HG03066 (cell line): ENCODE results near the gene TK1.

Experiments
- ATAC-seq: cut with Tn5 transposase; IDR thresholded peaks from one replicate; pipeline ENCODE4 v1.9.1; 2021; ENCODE audit warnings: low read depth; ENCODE audit not compliant: unreplicated experiment

Gene TK1

DNA sequence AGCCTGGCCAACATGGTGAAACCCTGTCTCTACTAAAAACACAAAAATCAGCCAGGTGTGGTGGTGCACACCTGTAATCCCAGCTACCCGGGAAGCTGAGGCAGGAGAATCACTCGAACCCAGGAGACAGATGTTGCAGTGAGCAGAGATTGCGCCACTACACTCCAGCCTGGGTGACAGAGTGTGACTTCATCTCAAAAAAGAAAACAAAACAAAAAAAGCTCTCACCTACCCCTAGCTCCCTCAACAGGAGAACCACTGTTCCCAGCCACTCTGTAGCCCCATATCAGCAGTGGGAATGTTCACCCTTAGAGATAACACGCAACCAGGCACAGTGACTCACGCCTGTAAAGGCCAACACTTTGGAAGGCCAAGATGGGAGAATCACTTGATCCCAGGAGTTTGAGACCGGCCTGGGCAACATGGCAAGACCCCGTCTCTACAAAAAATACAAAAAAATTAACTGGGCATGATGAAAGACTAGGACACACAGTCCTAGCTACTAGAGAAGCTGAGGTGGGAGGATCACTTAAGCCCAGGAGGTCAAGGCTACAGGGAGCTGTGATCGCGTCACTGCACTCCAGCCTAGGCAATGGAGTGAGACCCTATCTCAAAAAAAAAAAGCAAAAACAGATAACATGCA lies 50.9 kb downstream of the TK1 start:
- ATAC-seq, result no peak

DNA sequence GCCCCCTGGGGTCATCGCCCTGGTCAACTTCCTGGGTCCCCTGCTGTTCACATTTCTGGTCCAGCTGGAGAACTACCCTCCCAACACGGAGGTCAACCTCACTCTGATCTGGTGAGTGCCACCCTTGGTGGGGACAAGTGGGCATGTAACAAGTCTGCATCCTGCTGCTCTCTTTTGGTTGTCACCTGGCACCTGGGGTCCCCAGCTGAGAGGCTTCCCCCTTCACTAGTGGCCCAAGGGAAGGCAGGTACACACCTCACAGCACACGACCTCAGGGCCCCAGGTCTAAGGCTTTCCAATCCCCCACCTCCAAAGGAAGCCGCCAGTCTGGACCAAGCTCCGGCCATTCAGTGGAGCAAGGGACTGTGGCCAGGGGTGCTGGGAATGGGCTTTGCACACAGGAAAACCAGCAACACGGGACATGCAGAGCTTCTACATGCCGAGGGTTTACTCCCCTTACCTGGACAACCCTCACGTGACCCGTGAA lies 51.9 kb downstream of the TK1 start:
- ATAC-seq, result no peak

DNA sequence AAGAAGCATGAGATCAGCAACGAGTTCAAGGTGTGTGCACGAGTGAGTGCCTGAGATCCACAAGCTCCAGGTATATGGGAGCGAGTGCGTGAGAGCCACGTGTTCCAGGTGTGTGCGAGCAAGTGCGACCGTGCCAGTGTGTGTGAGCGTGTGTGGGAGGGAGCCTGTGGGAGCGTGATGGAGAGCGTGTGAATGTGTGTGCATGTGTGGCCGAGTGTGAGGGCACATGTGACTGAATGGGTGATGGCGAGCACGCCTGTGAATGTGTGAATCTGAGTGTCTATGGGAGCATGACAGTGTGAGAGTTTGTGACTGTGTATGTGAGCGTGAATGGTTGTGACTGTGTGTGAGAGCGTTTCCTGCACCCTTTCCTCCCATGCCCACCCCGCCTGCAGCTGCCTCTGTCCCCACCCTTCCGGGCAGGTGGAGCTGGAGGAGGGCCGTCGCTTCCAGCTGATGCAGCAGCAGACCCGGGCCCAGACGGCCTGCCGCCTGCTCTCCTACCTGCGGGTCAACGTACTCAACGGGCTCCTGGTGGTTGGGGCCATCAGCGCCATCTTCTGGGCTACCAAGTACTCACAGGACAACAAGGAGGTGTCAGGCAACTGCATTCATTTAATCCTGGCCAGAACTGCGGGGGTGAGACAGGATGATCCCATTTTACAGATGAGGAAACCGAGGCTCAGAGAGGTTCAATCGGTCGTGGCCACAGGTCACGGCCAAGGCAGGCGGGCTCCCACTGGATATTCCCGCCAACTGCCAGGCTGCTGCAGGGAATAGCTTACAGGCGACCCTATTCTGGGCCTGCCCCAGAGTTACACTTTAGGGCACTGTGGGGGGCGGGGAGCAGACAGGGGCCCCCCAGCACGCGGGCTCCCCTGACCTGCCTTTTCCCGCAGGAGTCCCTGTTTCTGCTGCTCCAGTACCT lies 52.6 kb downstream of the TK1 start:
- ATAC-seq, result no peak

DNA sequence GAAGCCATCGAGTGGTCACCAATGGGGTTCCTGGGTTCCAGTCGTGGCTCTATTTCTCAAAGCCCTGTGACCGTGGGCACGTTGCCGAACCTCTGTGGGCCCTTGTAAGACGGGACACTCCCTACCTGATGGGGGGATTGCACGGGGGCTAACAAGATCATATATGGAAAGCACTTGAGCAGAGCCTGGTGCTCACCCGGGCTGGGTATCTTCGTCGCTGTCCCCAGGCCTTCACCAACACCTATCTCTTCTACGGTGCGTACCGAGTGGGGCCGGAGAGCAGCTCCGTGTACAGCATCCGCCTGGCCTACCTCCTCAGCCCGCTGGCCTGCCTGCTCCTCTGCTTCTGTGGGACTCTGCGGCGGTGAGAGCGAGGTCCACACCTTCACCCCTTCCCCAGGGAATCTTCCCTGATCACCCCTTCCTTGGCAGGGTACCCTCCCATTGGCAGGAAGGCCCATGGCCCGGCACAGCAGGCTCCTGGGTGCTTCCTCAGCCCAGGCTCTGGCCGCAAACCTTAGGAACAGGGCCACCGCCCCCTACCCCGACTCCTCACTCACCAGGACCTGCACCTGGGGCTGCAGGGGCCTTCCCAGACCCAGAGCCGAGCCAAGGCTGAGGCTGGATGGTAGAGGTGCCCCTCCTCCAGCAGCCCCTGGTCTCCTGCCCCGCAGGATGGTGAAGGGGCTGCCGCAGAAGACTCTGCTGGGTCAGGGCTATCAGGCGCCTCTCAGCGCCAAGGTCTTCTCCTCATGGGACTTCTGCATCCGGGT lies 53.5 kb downstream of the TK1 start:
- no peak for ATAC-seq

DNA sequence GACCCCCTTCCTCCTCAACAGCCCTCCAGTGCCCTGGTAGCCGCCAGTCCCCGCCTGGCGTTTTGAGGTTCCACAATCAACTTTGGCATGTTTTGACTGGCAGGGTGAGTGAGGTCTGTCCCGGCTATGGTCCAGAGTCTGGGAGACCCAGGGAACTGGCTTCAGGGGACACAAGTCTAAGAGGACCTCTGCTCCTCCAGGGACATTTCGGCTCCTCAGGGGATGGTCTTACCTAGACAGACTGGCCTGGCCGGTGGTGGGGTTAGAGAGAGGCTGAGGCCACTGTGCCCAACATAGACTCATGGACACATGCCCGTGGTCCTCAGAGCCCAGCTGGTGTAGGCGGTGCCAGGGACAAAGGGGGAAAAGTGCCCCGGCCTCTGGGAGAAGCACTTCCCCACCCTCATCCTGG lies 54.1 kb downstream of the TK1 start:
- no peak for ATAC-seq

DNA sequence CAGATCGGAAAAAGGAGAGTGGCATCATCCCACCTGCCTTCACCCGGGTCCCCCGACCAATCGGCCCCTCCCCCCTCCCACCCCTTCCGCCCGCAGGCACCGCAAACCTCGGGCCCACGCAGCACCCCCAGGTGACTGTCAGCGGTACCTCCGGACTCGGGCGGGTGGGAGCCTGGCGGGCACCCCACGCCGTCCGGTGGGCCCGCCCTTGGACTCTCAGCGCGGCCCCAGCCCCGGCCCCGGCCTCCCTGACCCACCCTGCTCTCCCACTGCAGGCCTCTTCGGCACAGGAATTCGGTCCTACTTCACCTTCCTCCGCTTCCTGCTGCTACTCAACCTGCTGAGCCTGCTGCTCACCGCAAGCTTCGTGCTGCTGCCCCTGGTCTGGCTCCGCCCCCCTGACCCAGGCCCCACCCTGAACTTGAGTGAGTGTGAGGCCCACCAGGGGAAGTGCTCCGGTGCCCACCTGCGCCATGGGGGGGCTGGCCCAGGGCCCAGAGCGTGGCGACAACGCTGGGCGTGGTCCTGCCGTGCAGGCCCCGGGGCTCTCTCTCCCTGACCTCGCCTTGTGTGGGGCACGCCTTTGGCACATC lies 54.7 kb downstream of the TK1 start:
- no peak for ATAC-seq

DNA sequence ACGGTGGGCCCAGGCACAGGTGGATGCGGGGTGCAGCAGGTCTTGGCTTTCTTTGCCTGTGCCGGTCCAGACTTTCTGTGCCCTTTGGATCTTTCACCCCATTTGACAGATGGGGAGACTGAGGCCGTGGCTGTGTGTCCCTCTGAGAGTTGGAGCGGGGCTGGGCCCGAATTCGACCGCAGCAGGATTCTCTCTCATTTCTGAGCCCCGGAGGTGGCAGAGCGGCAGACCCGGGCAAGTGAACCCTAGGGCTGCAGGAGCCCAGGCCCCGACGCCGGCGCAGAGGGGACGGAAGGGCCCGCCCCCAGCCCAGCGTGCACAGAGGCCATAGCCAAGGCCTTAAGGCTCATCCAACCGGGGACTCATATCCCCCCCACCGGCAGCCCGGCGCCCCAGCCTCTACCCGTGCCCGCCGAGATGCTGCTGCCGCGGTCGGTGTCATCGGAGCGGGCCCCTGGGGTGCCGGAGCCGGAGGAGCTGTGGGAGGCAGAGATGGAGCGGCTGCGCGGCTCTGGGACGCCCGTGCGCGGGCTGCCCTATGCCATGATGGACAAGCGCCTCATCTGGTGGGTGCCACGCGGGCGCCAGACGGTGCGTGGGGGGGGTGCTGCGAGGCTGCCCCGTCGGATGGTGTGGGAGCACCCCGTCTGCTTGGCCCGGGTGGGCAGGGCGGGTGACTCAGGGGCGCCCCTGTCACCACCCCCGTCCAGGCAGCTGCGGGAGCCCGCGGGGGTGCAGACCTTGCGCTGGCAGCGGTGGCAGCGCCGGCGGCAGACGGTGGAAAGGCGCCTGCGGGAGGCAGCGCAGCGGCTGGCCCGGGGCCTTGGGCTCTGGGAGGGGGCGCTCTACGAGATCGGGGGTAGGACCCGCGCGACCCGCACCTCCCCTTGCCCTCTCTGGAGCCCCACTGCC lies 55.4 kb downstream of the TK1 start:
- no peak for ATAC-seq

DNA sequence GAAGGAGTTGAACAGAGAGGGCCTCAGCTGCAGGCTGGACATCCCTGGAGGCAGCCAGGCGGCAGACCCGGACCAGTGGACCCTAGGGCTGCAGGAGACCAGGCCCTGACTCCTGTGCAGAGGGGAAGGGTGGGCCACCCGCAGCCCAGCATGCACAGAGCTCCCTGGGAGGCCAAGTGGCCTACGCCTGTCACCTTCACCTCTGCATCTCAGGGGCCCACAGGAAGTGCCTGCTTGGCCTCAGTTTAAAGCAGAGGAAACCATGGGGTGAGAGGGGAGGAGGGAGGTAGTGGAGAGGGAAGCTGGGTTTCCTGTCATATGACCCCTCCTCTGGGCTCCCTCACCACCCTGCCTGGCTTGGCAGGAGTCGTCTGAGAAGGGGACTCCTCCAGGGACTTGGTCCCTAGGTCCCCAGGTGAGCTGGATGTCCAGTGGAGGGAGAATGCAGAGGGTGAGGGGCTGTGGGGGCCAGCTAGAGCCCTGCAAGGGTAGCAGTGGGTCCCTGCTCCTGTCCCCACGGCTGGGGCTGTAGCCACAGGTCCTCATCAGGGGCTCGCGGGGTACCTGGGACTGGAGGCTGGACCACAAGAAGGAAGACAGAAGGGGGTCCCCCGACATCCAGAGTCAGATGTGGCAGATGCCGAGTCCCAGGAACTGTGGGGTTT lies 56.3 kb downstream of the TK1 start, which contains the start of gene TMC8:
TMC8 (plus strand) TSS at position 335 of the 665 bp plus-strand sequence. CDS start 818 bp downstream, outside the sequence.
- ATAC-seq, result peak; percentile 31

DNA sequence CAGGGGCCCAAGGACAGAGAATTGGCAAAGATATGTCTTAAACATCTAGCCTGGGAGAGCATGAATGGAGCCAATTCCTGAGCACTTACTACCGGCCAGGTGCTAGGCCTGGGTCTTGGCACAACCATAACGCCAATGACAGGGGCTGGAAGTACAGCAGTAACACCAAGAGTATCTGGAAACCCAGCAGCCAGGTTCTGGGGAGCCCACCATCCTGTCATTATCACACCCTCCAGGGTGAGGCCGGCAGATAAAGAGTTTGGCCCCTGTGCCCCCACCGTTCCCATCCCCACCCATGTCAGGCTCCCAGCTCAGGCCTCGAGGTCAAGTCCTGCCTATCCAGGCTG lies 56.8 kb downstream of the TK1 start:
- ATAC-seq, result no peak

DNA sequence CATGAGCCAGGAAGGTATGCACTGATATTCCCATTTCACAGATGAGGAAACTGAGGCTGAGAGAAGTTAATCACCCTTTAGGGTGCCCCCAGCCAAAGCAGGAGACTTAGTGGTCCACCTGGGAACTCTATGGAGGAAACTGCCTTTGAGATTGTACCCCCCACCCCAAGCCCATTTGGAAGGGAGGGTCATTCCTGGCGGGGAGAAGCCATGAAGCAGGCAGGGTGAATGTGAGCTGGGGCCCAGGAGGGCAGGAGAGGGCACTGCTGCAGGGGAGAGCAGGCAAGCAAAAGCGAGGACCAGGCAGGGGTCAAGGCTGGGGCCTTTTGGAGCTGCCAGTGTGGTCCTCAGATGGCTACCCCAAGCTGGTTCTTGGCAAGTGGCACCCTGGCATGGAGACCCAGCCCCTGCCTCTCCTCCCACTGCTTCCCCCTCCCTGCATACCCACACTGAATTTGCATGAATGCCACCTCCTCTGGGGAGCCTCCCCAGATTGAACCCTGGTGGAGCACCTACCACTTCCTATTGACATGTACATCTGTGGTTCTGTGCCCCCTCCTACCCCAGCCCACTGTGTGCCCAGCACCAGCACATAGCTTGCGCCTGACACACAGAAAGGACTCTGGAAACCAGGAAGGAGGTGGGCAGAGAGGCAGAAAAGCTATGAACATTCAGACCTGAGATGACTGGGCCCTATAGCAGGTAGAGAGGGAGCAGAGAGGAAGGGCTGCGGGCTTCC lies 57.3 kb downstream of the TK1 start:
- no peak for ATAC-seq

DNA sequence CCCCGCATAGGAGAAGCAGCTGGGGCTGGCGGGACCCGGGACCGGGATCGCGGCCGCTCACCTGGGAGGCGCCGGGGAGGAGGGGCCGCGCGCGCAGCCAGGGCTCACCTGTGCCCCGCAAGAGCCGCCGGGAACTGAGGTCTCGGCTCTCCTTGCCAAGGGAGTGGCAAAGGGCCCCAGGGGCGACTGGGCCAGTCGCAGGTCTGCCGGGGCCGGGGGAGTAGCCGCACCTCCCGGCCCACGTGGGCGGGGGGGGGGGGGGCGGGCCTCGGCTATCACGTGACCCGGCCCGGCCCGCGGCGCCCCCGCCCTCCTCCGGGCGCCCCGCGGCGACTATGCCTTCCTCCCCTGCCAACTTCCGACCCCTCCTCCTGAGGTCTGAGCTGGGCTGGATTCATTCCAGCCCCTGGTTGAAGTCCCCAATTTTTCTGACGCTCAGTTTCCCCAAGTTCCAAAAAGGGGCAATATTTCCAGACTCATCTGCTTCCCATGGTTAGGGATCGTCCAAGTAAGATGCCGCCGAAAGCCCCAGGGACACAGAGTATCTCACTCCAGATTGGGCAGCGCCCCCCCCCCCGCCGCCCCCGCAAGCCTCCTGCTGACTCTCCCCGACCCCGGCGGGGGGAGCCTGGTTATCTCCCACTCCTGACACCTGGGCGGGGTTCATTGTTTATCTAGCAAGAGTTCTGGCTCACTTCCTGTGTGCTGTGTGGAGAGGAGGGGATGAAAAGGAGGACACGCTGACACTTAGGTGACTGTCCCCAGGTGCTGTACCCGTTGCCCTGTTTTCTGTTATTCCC lies 58.1 kb downstream of the TK1 start, which contains the start of gene TMC6:
TMC6 (minus strand) TSS at position 205 of the 800 bp plus-strand sequence. CDS start 1,923 bp downstream, outside the sequence.
- ATAC-seq, result no peak

DNA sequence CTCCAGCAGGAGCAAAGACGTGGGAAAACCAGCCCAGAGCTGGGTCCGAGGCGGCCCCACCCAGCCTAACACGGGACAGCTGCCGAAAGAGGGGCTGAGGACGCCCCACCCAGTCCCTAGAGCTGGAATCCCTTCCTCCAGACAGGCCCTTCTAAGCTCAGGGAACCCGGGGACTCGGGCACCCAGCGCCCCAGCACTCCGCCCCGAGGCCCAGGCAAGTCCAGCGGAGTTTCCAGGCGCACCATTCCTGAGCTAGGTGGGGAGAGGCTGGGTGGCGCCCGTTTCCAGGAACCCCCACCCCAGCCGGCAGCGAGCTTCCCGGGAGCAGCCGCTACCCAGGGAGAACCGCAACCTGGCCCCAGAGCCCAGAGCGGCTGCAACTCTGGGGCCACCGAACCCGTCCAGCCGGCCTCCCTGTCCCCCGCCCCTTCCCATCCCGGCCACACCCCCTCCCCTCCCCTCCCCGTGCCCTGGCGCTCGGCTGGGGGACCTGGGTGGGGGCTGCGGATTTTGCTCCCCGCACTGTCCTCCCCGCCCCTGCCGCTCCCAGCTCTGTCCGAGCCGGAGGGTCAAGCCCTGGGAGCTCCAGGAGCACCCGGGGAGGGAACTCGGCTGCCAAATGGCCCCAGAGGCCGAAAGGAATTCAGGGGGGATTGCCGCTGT lies 58.8 kb downstream of the TK1 start:
- ATAC-seq, result no peak

DNA sequence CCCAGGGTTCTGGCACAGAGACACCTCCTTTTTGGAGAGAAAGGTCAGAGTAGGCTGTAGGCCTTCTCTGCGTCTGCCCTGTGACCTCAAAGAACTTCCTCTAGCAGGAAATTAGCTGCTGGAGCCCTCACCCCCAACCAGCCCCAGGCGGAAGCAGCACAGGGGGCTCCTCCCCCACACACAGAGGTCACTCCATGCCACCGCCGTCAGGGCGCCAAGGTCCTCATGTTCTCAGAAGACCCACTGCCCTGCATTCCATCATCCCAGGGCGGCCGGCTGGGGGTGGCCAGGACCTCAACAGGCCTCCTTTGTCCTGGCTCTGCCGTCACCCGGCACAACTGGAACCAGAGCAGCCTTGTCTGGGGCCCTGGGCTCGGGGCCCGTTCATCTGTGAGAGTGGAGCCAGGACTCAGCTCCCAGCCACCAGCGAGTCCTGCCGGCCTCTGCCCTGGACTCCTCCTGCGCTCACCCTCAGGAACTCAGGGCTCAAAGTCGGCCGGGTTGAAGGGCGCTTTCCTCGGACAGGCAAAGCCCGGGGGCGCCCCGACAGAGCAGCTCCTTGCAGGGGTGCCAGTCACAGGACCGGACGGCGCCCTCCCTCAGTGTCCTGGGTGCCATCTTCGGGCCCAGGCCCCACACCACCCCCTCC lies 59.5 kb downstream of the TK1 start:
- ATAC-seq, result no peak

DNA sequence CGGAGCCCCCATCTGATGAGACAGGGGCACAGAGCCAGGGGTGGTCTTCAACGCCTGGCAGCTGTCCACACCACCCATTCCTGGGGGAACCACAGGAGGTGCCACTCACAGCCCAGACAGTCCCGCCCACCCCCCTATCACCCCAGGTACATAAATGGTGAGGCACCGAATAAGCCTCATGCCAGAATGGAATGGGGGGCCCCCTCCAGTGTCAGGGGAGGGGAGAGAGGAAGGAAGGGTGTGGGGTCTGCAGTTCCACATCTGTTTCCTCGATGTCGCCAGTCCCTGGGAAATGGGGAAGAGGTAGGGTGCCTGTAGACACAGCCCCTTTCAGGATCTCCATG lies 60.0 kb downstream of the TK1 start:
- ATAC-seq, result no peak

DNA sequence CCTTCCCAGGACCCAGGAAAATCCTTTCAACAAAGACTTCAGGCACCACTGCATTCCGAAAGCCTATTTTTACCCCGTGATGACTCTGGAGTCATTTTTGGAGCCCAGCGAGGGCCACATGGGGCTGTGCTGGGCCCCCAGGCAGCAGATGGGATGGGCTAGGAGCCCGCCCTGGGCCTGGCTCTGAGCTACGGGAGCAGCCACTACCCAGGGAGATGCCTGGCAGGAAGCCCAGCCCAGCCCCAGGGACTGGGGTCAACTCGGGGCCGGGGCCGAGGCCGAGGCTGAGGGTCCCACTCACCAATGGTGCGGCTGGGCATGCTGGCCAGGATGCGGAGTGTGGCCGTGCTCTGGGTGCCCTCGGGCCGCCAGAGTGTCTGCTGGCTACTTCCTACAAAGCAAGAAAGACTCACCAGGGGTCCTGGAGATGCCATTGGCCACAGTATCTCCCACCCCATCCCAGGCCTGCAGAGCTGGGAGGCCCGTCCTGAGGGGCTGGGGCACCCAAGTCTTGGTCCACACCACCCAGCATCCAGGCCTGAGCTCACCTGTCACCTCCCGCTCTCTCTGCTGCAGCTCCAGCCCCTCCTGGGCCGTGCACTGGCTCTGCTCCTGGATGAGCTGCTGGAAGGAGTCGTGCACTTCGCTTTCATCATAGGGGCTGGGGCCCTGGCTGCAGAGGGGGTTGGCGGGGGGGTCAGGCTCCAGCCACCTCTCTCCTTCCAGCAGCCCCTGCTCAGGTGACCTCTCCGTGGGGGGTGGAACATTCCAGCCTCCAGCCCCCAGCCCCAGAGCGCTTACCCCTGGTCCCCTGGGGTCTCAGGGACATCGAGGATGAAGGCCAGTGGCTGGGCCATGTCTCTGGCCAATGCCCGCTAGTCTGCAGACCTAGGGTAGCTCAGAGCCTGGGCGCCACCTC lies 60.6 kb downstream of the TK1 start:
- ATAC-seq, result no peak
